NCI-H526 (cell line): ENCODE measurements around the gene ACACA.

Source experiments
- DNase-seq, 2 experiments: peaks; one replicate each; lab custom pipeline; 2025; lab: John Stamatoyannopoulos, UW

ACACA gene

GRCh38 chr17:37231887-37232286 is 174.7 kb downstream of the ACACA start:
- no peak for DNase-seq

- no peak for DNase-seq
Observed at GRCh38 chr17:37230633-37231032, 176.0 kb downstream of the ACACA start.

GRCh38 chr17:37225465-37225864 is 181.2 kb downstream of the ACACA start:
- DNase-seq, result no peak

DNA sequence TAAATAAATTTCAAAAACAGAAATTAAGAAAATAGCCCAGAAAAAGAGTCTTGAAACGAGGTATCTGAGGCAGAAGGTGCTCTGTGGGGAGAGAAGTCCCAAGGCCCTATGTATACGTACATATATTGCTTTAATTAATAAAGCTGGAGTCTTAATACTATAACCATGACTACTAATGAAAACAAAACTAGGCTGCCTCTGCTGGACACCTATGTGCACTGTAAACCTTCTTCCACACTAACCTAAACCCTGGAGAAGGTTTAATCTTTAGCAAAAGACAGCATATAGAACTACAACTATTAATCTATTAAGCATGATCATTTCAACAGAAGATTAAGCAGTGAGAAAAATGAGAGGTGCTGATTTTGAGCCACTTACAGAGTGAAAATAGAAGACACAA is 184.8 kb downstream of the ACACA start:
- DNase-seq, result no peak

- DNase-seq, result no peak
Observed at GRCh38 chr17:37220607-37220953, 186.1 kb downstream of the ACACA start.

- no peak for DNase-seq
Observed at GRCh38 chr17:37219876-37220606, 186.6 kb downstream of the ACACA start.

DNA sequence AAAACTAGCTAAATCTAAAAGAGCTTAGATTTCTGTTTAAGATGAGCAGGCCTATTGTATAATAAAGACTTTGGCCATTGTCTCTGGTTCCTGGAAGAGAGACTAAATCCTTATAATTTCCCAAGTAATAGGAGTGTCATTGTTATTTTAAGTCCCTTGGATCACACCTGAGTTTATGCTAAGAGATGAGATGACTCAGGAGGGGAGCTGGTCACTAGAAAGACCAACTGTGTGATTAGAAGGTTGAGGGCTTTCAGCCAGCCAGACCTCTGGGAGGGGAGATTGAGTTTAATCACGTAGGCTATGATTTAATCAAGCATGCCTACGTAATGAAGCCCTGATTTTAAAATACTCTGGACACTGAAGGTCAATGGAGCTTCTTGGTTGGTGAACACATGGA is 187.8 kb downstream of the ACACA start:
- no peak for DNase-seq

GRCh38 chr17:37214416-37214815 is 192.2 kb downstream of the ACACA start:
- no peak for DNase-seq

DNA sequence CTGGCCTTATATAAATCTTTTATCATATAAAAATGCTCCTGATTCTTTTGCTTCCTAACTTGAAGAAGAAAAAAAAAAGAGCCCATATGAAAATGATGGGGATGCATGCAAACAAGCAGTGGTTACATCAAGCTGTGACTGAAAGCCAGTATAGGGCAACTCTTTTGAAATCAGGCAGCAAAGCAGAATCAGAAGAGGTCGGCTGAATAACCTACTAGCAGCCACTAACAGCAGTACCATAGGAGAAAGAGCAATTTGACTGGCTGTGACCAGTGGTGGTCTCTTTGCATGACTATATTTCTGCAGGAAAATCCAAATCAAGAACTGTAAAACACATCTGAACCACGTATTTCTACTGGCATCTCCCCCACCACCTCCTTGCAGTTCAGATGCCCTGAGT is 192.7 kb downstream of the ACACA start:
- DNase-seq, result no peak

- DNase-seq, result no peak
Observed at GRCh38 chr17:37212179-37212578, 194.5 kb downstream of the ACACA start.

DNA sequence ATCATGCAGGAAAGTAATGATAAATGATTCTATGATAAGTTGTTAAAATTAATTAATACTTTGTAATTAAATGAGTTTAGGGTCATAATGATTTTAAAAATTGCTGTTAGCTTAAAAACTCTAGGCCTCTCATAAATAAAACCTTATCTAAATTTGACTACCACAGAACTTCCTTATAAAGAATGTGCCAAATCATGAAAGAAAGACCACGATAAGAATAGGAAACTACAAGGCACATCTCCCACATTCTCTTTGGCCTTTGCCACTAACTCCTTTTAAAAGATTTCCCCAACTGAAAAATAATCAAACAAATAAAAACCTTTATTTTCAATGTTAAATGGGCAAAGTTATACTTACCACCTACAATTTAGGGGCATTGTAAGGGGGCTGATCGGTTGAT is 195.5 kb downstream of the ACACA start:
- no peak for DNase-seq

DNA sequence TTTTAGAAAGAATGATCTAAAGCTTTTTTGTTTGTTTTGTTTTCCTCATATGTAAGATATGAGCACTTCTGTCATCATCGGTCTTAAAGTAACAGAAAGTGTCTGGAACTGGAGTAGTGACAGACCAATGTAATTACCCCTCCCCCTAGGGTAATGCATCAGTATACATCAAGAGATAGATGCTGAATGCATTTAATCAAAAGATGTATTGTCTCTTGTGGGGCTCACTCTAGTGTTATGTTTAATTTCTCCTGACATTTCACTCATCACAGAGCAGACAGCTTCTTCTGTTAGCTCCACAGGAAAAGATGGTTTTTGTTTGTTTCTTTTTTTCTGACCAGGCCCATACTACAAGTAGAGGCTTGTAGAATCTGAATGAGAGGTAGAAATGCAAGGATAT is 199.5 kb downstream of the ACACA start:
- no peak for DNase-seq

- no peak for DNase-seq
Observed at GRCh38 chr17:37206299-37206698, 200.3 kb downstream of the ACACA start.

- DNase-seq, result no peak
Observed at GRCh38 chr17:37200497-37200896, 206.1 kb downstream of the ACACA start.

GRCh38 chr17:37197336-37197735 is 209.3 kb downstream of the ACACA start:
- DNase-seq, result no peak

- DNase-seq, result no peak
Observed at GRCh38 chr17:37194208-37194607, 212.4 kb downstream of the ACACA start.

DNA sequence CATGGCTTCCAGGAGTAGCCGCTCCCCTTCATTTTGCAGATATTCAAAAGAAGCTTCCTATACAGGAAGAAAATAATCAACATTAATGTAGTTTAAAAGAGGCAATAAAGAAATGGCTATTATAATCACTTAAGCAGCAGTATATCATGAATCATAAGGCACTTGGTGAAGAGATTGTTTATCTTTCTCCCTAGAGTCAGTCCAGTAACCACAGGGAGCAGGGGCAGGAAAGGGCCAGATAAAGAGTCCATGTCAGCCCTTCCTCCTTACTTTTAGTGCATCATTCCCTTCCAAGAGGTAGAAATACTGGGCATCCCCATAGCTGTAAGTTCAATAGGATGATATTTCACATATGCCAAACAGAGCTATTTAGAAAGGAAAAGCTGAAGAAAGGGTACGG is 215.4 kb downstream of the ACACA start:
- DNase-seq, result no peak

GRCh38 chr17:37190493-37190892 is 216.1 kb downstream of the ACACA start:
- no peak for DNase-seq

DNA sequence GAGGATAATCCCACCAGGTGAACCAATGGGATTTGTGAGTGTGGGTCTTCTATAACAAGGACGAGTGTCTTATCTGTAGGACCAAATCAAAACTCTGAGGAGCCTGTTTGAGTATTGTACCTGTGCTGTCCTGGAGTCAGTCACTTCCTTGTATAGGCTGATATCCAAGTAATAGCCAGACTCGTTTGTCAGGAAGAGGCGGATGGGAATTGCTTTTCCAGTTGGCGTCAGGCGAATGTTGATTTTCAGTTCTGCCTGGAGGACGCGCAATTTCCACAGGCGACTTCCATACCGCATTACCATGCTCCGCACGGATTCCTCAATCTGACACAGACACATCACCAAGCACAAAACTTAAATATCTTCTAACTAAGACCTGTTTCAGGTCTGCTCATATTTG is 218.5 kb downstream of the ACACA start:
- no peak for DNase-seq

- DNase-seq, result no peak
Observed at GRCh38 chr17:37187262-37187661, 219.4 kb downstream of the ACACA start.

DNA sequence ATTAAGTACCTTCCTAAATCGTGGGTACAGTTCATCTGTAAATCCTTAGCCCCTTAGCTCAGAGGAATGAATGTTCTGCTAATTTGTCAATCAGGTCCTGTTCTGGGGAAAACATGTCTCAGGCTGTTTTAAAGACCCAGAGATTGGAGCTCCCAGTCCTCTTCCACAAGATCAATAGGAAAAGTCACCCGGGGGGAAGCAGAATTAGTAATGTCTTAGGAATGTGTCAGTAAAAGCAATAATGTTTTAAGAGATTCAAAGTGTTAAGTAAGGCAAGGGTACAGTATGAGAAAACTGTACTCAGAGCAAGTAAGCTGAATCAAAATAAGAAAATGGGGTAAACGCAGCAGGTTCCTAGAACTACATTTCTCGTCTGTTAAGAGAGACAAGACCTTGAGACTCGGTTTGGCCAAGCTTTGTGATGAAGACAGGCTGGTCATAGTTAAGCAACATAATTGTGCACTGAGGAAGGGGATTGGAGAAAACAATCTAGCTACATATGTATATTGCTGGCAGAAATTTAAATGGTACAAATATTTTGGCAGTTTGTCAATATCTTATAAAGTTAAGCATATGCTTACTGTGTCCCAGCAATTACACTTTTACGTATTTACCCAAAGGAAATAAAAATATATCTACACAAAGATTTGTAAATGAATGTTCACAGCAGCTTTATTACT is 223.7 kb downstream of the ACACA start:
- no peak for DNase-seq

- DNase-seq, result no peak
Observed at GRCh38 chr17:37180376-37180775, 226.3 kb downstream of the ACACA start.

DNA sequence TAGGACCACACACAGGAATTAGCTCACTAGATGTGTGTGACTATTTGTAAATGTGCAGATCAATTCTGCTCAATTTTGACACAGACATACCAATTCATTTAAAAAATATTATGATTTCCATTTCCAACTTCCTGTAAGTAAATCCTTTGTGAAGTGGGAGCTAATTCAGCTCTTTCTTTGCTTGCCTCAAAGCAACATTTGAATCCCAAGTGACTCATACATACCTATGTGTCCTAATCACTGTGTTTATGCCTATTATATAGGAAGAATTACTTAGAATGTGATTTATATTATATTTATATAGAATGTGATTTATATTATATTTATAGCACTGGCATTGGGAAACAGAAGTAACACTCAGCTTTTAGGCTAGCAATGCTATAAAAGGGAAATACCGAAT is 226.7 kb downstream of the ACACA start:
- no peak for DNase-seq
